Liver (tissue), 9 donors: ENCODE measurements around the gene CTNNA2. TPM values are rescaled to one million over a fixed set of nuclear protein-coding genes. Genes with fewer than 3 reads are reported as not detected.

Source experiments
- DNase-seq: peaks from one replicate; pipeline ENCODE4 v3.0.0-alpha.2; 2017; ENCODE audit warnings: low spot score
- H3K27ac ChIP-seq, 2 donors: one replicate each; pipeline ENCODE4 v1.7.0; 2013; ENCODE audit warnings: inconsistent platforms in 2 of 2, low read length in 2 of 2, control low read depth in 1 of 2, low read depth in 1 of 2, mild to moderate bottlenecking in 1 of 2
- H3K27me3 ChIP-seq, 4 donors: one replicate each; pipeline versions ENCODE4 v1.6.1 to v1.7.0; 2013; ENCODE audit warnings: low read length in 3 of 4, inconsistent platforms in 1 of 4, mild to moderate bottlenecking in 1 of 4, moderate library complexity in 1 of 4; ENCODE audit not compliant: control insufficient read depth in 4 of 4, insufficient read depth in 4 of 4
- H3K36me3 ChIP-seq, 4 donors: one replicate each; pipeline versions ENCODE4 v1.6.1 to v1.7.0; 2013; ENCODE audit warnings: low read length in 3 of 4, mild to moderate bottlenecking in 3 of 4, low read depth in 1 of 4, moderate library complexity in 1 of 4; ENCODE audit not compliant: control insufficient read depth in 4 of 4, insufficient read depth in 3 of 4
- H3K4me1 ChIP-seq, 4 donors: one replicate each; pipeline versions ENCODE4 v1.6.1 to v1.7.0; 2013; ENCODE audit warnings: low read length in 3 of 4, mild to moderate bottlenecking in 3 of 4, moderate library complexity in 1 of 4; ENCODE audit not compliant: control insufficient read depth in 4 of 4, insufficient read depth in 4 of 4
- H3K4me3 ChIP-seq, 3 donors: one replicate each; pipeline versions ENCODE4 v1.6.1 to v1.7.0; 2013; ENCODE audit warnings: low read length in 3 of 3, control low read depth in 1 of 3, low read depth in 1 of 3, mild to moderate bottlenecking in 1 of 3
- H3K9ac ChIP-seq, 2 donors: one replicate each; pipeline ENCODE4 v1.7.0; 2013; ENCODE audit warnings: low read length in 2 of 2, mild to moderate bottlenecking in 2 of 2, moderate library complexity in 2 of 2, control low read depth in 1 of 2, low read depth in 1 of 2
- H3K9me3 ChIP-seq, 4 donors: one replicate each; pipeline versions ENCODE4 v1.6.1 to v1.7.0; 2013; ENCODE audit warnings: low read length in 3 of 4; ENCODE audit not compliant: control insufficient read depth in 4 of 4
- ATF3 ChIP-seq: IDR thresholded peaks from 2 replicates; pipeline ENCODE4 v1.6.1; 2016; ENCODE audit warnings: antibody characterized with exemption
- EGR1 ChIP-seq, 2 donors: IDR thresholded peaks; 2 replicates each; pipeline ENCODE4 v1.6.1; 2016 to 2018; ENCODE audit warnings: antibody characterized with exemption in 2 of 2, low read depth in 2 of 2
- FOXA1 ChIP-seq: IDR thresholded peaks from 2 replicates; pipeline ENCODE4 v1.6.1; 2016; ENCODE audit warnings: antibody characterized with exemption
- FOXA2 ChIP-seq: IDR thresholded peaks from 2 replicates; pipeline ENCODE4 v1.6.1; 2016; ENCODE audit warnings: antibody characterized with exemption
- GABPA ChIP-seq, 2 donors: IDR thresholded peaks in 1 of 2; conservative IDR thresholded peaks in 1 of 2; 2 replicates each; pipeline ENCODE4 v1.6.1; 2016; ENCODE audit warnings: antibody characterized with exemption in 2 of 2, mild to moderate bottlenecking in 1 of 2, moderate library complexity in 1 of 2
- HNF4A ChIP-seq, 2 donors: conservative IDR thresholded peaks; 2 replicates each; pipeline ENCODE4 v1.6.1; 2016; ENCODE audit warnings: antibody characterized with exemption in 2 of 2, mild to moderate bottlenecking in 2 of 2
- HNF4G ChIP-seq: IDR thresholded peaks from 2 replicates; pipeline ENCODE4 v1.6.1; 2016; ENCODE audit warnings: antibody characterized with exemption
- JUND ChIP-seq, 2 donors: IDR thresholded peaks; 2 replicates each; pipeline ENCODE4 v1.6.1; 2016; ENCODE audit warnings: antibody characterized with exemption in 2 of 2
- MAX ChIP-seq: IDR thresholded peaks from 2 replicates; pipeline ENCODE4 v1.6.1; 2016; ENCODE audit warnings: antibody characterized with exemption
- NR2F2 ChIP-seq: IDR thresholded peaks from 2 replicates; pipeline ENCODE4 v1.6.1; 2016; ENCODE audit warnings: antibody characterized with exemption
- RAD21 ChIP-seq, 2 donors: IDR thresholded peaks; 2 replicates each; pipeline ENCODE4 v1.6.1; 2016; ENCODE audit warnings: antibody characterized with exemption in 2 of 2, mild to moderate bottlenecking in 2 of 2
- RXRA ChIP-seq, 2 donors: IDR thresholded peaks; 2 replicates each; pipeline ENCODE4 v1.6.1; 2017 to 2018; ENCODE audit warnings: antibody characterized with exemption in 2 of 2, mild to moderate bottlenecking in 1 of 2
- TAF1 ChIP-seq: conservative IDR thresholded peaks from 2 replicates; pipeline ENCODE4 v1.6.1; 2016; ENCODE audit warnings: antibody characterized with exemption, mild to moderate bottlenecking
- YY1 ChIP-seq: IDR thresholded peaks from 2 replicates; pipeline ENCODE4 v1.6.1; 2016; ENCODE audit warnings: antibody characterized with exemption, mild to moderate bottlenecking
- WGBS: extraction: QIAGEN DNeasy Blood & Tissue Kit; methylation state at CpG from one replicate; pipeline ENCODE4 v1.1.7; 2013; 5-methylcytosine and 5-hydroxymethylcytosine counted together
- polyA plus RNA-seq, 2 donors: library from polyadenylated mRNA; stranded (reverse) in 1 of 2; unstranded in 1 of 2; fragments of 200-250 nt in 1 of 2; fragments of >200 nt in 1 of 2; fragmentation: Nextera tagmentation in 1 of 2; extraction: Ambion mirVana in 1 of 2; gene quantifications; one replicate each; pipeline versions ENCODE4 v1.2.1 to v1.2.3, GENCODE V29; 2013 to 2015
- total RNA-seq, 2 donors: library from RNA; depleted of rRNA; stranded (reverse); fragments of >200 nt; gene quantifications; one replicate each; pipeline ENCODE4 v1.2.3, GENCODE V29; 2014
- TF ChIP-seq, protein P1 (sequence below): fragments of 150-350 bp; IDR thresholded peaks from 2 replicates; pipeline ENCODE4 v1.5.1; 2017; ENCODE audit warnings: improper control_type of control experiment, low read depth, low read length; ENCODE audit not compliant: missing input control
- TF ChIP-seq, protein P2 (sequence below): IDR thresholded peaks from 2 replicates; pipeline ENCODE4 v1.6.1; 2016; ENCODE audit warnings: antibody characterized with exemption
- TF ChIP-seq, protein P3 (sequence below): IDR thresholded peaks from 2 replicates; pipeline ENCODE4 v1.6.1; 2016; ENCODE audit warnings: antibody characterized with exemption, mild to moderate bottlenecking
- donor health status: healthy.
- donor health status: healthy.
- donor health status: healthy.
- donor health status: healthy.
- donor health status: healthy.

Gene CTNNA2
- total and polyA plus RNA-seq, 4 donors: 0.05 TPM; not detected in 3

DNA sequence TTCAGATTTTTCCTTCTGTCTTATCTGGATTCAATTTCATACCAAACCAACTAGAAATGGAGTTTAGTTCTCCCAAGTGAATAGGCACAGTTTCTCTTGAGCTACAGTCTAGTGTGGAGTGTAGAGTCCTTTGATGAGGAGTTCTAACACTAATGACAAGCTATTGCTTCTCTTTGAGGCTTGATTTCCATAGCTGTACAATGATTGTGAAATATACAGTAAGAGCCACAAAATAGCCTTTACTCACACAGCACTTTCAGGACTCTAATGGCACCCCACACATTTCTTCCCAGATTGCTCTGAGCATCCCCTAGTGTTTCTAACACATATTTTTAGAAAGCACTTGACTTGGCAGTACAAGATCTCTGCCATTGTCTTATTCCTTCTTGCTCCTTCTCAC lies 638.4 kb downstream of the CTNNA2 start:
- H3K36me3 ChIP-seq: no peaks in the 10 kb centered on the region
- no peaks in the 10 kb centered on the region for H3K9me3 ChIP-seq
- no peak overlapping the region for H3K9ac ChIP-seq
- no peak overlapping the region for H3K4me3 ChIP-seq
- TF ChIP-seq EGR1 (IDR thresholded peaks at IDR 0.05; ENCODE audit: low read depth in 2 of 2) (no peak), NR2F2 (no peak), JUND (IDR thresholded peaks at IDR 0.05) (no peak), ATF3 (no peak)
- TF ChIP-seq, protein P1, sequence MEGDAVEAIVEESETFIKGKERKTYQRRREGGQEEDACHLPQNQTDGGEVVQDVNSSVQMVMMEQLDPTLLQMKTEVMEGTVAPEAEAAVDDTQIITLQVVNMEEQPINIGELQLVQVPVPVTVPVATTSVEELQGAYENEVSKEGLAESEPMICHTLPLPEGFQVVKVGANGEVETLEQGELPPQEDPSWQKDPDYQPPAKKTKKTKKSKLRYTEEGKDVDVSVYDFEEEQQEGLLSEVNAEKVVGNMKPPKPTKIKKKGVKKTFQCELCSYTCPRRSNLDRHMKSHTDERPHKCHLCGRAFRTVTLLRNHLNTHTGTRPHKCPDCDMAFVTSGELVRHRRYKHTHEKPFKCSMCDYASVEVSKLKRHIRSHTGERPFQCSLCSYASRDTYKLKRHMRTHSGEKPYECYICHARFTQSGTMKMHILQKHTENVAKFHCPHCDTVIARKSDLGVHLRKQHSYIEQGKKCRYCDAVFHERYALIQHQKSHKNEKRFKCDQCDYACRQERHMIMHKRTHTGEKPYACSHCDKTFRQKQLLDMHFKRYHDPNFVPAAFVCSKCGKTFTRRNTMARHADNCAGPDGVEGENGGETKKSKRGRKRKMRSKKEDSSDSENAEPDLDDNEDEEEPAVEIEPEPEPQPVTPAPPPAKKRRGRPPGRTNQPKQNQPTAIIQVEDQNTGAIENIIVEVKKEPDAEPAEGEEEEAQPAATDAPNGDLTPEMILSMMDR: no peak
- H3K27me3 ChIP-seq: no peaks in the 10 kb centered on the region
- H3K27ac ChIP-seq: no peak overlapping the region
- no peak for DNase-seq
- H3K4me1 ChIP-seq: no peaks in the 10 kb centered on the region

DNA sequence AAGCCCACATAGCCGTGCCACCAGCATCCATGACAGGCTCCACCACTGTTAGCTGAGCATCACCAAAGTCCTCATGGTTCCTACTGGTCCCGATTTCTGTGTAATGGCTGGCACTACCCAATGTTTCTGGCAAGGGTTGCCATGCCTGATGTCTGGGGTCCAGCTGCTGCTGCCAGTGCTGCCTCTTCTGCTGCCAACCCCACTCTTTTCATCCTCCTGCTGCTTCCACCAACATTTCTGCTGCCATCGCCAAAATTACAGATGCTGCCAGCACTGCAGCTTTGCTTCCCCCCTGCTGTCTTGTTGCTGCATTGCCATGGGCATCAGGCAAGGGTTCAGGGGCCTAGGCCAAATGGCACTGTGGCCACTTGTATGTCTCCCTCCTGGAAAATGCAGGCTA lies 638.8 kb downstream of the CTNNA2 start:
- 76% methylated on average over 3 of the region's 3 CpGs for WGBS
- Histone ChIP-seq H3K36me3 (no peaks in the 10 kb centered on the region), H3K9me3 (no peaks in the 10 kb centered on the region), H3K4me3 (no peak overlapping the region), H3K27ac (no peak overlapping the region), H3K27me3 (no peaks in the 10 kb centered on the region), H3K9ac (no peak overlapping the region), H3K4me1 (no peaks in the 10 kb centered on the region)
- TF ChIP-seq JUND (IDR thresholded peaks at IDR 0.05) (no peak), EGR1 (IDR thresholded peaks at IDR 0.05; ENCODE audit: low read depth in 2 of 2) (no peak), GABPA (IDR thresholded peaks at IDR 0.05 in 1 of 2, conservative IDR thresholded peaks at IDR 0.05 in 1 of 2) (no peak), HNF4A (conservative IDR thresholded peaks at IDR 0.05) (no peak), YY1 (no peak), FOXA2 (no peak), HNF4G (no peak), RXRA (IDR thresholded peaks at IDR 0.05) (no peak), NR2F2 (no peak), MAX (no peak), TAF1 (no peak), FOXA1 (no peak), RAD21 (IDR thresholded peaks at IDR 0.05) (no peak), ATF3 (no peak)
- TF ChIP-seq, protein P2, sequence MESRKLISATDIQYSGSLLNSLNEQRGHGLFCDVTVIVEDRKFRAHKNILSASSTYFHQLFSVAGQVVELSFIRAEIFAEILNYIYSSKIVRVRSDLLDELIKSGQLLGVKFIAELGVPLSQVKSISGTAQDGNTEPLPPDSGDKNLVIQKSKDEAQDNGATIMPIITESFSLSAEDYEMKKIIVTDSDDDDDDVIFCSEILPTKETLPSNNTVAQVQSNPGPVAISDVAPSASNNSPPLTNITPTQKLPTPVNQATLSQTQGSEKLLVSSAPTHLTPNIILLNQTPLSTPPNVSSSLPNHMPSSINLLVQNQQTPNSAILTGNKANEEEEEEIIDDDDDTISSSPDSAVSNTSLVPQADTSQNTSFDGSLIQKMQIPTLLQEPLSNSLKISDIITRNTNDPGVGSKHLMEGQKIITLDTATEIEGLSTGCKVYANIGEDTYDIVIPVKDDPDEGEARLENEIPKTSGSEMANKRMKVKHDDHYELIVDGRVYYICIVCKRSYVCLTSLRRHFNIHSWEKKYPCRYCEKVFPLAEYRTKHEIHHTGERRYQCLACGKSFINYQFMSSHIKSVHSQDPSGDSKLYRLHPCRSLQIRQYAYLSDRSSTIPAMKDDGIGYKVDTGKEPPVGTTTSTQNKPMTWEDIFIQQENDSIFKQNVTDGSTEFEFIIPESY: no peak
- TF ChIP-seq, protein P1: no peak
- TF ChIP-seq, protein P3, sequence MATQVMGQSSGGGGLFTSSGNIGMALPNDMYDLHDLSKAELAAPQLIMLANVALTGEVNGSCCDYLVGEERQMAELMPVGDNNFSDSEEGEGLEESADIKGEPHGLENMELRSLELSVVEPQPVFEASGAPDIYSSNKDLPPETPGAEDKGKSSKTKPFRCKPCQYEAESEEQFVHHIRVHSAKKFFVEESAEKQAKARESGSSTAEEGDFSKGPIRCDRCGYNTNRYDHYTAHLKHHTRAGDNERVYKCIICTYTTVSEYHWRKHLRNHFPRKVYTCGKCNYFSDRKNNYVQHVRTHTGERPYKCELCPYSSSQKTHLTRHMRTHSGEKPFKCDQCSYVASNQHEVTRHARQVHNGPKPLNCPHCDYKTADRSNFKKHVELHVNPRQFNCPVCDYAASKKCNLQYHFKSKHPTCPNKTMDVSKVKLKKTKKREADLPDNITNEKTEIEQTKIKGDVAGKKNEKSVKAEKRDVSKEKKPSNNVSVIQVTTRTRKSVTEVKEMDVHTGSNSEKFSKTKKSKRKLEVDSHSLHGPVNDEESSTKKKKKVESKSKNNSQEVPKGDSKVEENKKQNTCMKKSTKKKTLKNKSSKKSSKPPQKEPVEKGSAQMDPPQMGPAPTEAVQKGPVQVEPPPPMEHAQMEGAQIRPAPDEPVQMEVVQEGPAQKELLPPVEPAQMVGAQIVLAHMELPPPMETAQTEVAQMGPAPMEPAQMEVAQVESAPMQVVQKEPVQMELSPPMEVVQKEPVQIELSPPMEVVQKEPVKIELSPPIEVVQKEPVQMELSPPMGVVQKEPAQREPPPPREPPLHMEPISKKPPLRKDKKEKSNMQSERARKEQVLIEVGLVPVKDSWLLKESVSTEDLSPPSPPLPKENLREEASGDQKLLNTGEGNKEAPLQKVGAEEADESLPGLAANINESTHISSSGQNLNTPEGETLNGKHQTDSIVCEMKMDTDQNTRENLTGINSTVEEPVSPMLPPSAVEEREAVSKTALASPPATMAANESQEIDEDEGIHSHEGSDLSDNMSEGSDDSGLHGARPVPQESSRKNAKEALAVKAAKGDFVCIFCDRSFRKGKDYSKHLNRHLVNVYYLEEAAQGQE: no peak
- DNase-seq: no peak
